Keratinocyte (primary cell): ENCODE data around the gene YY1. TPM values are rescaled to one million over a fixed set of nuclear protein-coding genes. Genes with fewer than 3 reads are reported as not detected.

Experiments
- DNase-seq: peaks from one replicate; pipeline ENCODE4 v3.0.0-alpha.2; 2011; ENCODE audit warnings: low read depth, missing footprints, low spot score
- FAIRE-seq: peaks from 2 replicates; lab custom pipeline; 2011; peaks lifted over from hg19 to GRCh38; lab: Jason Lieb, UNC
- H2AFZ ChIP-seq: 2 replicates; pipeline ENCODE4 v1.6.0; 2012; ENCODE audit warnings: low read length, control low read depth, inconsistent platforms; ENCODE audit not compliant: control insufficient read depth
- H3K27ac ChIP-seq: 2 replicates; pipeline ENCODE4 v1.5.1; 2011; ENCODE audit warnings: low read length; ENCODE audit not compliant: control insufficient read depth, insufficient read depth
- H3K27me3 ChIP-seq: 3 replicates; pipeline ENCODE4 v1.6.0; 2011; ENCODE audit warnings: low read length; ENCODE audit not compliant: control insufficient read depth, insufficient read depth; ENCODE audit errors: extremely low read depth
- H3K36me3 ChIP-seq, 2 experiments: 2 replicates in 1 of 2; 3 replicates in 1 of 2; pipeline ENCODE4 v1.5.1; 2011; ENCODE audit warnings: low read length in 2 of 2, mild to moderate bottlenecking in 1 of 2; ENCODE audit not compliant: control insufficient read depth in 2 of 2, insufficient read depth in 2 of 2; ENCODE audit errors: extremely low read depth in 1 of 2
- H3K4me1 ChIP-seq: 3 replicates; pipeline ENCODE4 v1.5.1; 2011; ENCODE audit warnings: low read length; ENCODE audit not compliant: control insufficient read depth, insufficient read depth; ENCODE audit errors: extremely low read depth
- H3K4me2 ChIP-seq: 3 replicates; pipeline ENCODE4 v1.6.0; 2011; ENCODE audit warnings: low read depth, low read length; ENCODE audit not compliant: control insufficient read depth, insufficient read depth; ENCODE audit errors: extremely low read depth
- H3K4me3 ChIP-seq, 3 experiments: fragments of 200-600 bp in 1 of 3; sonication (generic) in 1 of 3; 2 replicates in 2 of 3; 3 replicates in 1 of 3; pipeline ENCODE4 v1.5.1; 2011 to 2016; ENCODE audit warnings: low read length in 3 of 3, mild to moderate bottlenecking in 3 of 3, control low read depth in 2 of 3, inconsistent platforms in 1 of 3, low read depth in 1 of 3, mixed read lengths in 1 of 3, mixed run types in 1 of 3, moderate library complexity in 1 of 3; ENCODE audit not compliant: control insufficient read depth in 2 of 3, insufficient read depth in 2 of 3; ENCODE audit errors: extremely low read depth in 1 of 3
- H3K79me2 ChIP-seq: 2 replicates; pipeline ENCODE4 v1.6.0; 2012; ENCODE audit warnings: low read length; ENCODE audit not compliant: control insufficient read depth, insufficient read depth
- H3K9ac ChIP-seq: 3 replicates; pipeline ENCODE4 v1.6.0; 2011; ENCODE audit warnings: low read length; ENCODE audit not compliant: control insufficient read depth, insufficient read depth; ENCODE audit errors: extremely low read depth
- H3K9me1 ChIP-seq: 3 replicates; pipeline ENCODE4 v1.6.0; 2011; ENCODE audit warnings: low read length; ENCODE audit not compliant: control insufficient read depth, insufficient read depth; ENCODE audit errors: extremely low read depth
- H3K9me3 ChIP-seq: 2 replicates; pipeline ENCODE4 v1.5.1; 2012; ENCODE audit warnings: low read depth, low read length; ENCODE audit not compliant: control insufficient read depth
- H4K20me1 ChIP-seq: 3 replicates; pipeline ENCODE4 v1.6.0; 2011; ENCODE audit warnings: low read length; ENCODE audit not compliant: control insufficient read depth, insufficient read depth; ENCODE audit errors: extremely low read depth
- CTCF ChIP-seq, 3 experiments: IDR thresholded peaks in 1 of 3; conservative IDR thresholded peaks in 1 of 3; optimal IDR thresholded peaks in 1 of 3; 2 replicates in 2 of 3; 3 replicates in 1 of 3; pipeline versions ENCODE3 to v1.5.1; 2011; ENCODE audit warnings: low read length in 3 of 3, mild to moderate bottlenecking in 3 of 3, moderate library complexity in 2 of 3, control low read depth in 1 of 3, inconsistent platforms in 1 of 3; ENCODE audit not compliant: insufficient read depth in 2 of 3; ENCODE audit errors: extremely low read depth in 1 of 3
- EZH2 ChIP-seq: IDR thresholded peaks from one replicate; pipeline ENCODE4 v1.6.1; 2012; ENCODE audit warnings: inconsistent platforms, mild to moderate bottlenecking, low read length, moderate library complexity
- dilution Hi-C: fragments of 300-500 bp; cut with MboI; formaldehyde crosslinking; loops from one replicate; pipeline ENCODE4 v1.7.0; 2020; ENCODE audit warnings: low sequenced_read_pairs; ENCODE audit not compliant: extremely low pct_ligation_motif_present
- polyA plus RNA-seq, 5 experiments: library from polyadenylated mRNA; depleted of rRNA in 3 of 5; stranded (reverse) in 3 of 5; stranded (forward) in 1 of 5; unstranded in 1 of 5; fragments of >200 nt; gene quantifications; 1 replicate in 1 of 5; 2 replicates in 3 of 5; 3 replicates in 1 of 5; pipeline versions ENCODE4 v1.2.1 to v1.2.3, GENCODE V29; 2011 to 2012; ENCODE audit warnings: missing spikeins in 2 of 5, low read depth in 1 of 5, low replicate concordance in 1 of 5

Gene YY1
- polyA plus RNA-seq, 1 donor (not counting 4 experiments of a cell fraction or from before 2014, with no cell fraction given): 65.6 TPM

DNA sequence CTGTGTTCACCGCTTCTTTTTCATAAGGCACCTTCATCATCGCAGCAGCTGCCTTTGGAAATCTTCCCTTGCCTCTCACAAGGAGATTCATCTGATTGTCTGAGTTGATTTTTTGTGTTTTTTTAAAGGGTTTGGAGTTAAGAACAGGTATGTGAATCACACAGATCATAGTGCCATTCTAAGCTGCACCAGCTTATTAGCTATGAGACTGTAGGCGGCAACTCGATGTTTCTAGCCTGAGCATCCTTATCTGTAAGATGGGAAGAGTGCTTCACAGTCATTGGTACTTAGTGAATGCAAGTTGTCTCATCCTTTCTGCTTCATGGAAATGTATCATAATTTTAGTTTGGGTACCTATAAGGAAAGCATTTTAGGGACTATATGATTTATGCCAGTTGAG, 35.3 kb downstream of the YY1 start:
- dilution Hi-C loops: no loop called here
- Histone ChIP-seq H3K36me3 (peaks cover 6 to 10% of the 10 kb centered on the region in 2 experiments), H3K9me1 (no peaks in the 10 kb centered on the region), H3K4me2 (no peak overlapping the region), H4K20me1 (peaks cover 3% of the 10 kb centered on the region), H3K27me3 (no peaks in the 10 kb centered on the region), H3K4me1 (peaks cover 6% of the 10 kb centered on the region), H3K9ac (no peak overlapping the region), H3K79me2 (peaks cover 85% of the 10 kb centered on the region), H3K4me3 (no peak overlapping the region), H3K27ac (no peak overlapping the region), H2AFZ (no peak overlapping the region), H3K9me3 (no peaks in the 10 kb centered on the region)
- DNase-seq (no peak), FAIRE-seq (no peak)
- TF ChIP-seq CTCF (optimal IDR thresholded peaks at IDR 0.05 in 1 of 3, IDR thresholded peaks at IDR 0.05 in 1 of 3, conservative IDR thresholded peaks at IDR 0.05 in 1 of 3; ENCODE audit: extremely low read depth in 1 of 3, insufficient read depth in 2 of 3, low read length in 3 of 3) (no peak), EZH2 (no peak)

GRCh38 chr14:100275214-100275613, 36.3 kb downstream of the YY1 start:
- Histone ChIP-seq H3K4me2 (no peak overlapping the region), H3K36me3 (peaks cover 6 to 10% of the 10 kb centered on the region in 2 experiments), H4K20me1 (no peaks in the 10 kb centered on the region), H3K9me3 (no peaks in the 10 kb centered on the region), H2AFZ (no peak overlapping the region), H3K9me1 (no peaks in the 10 kb centered on the region), H3K9ac (no peak overlapping the region), H3K4me1 (peaks cover 6% of the 10 kb centered on the region), H3K27me3 (no peaks in the 10 kb centered on the region), H3K4me3 (no peak overlapping the region), H3K79me2 (peaks cover 84% of the 10 kb centered on the region), H3K27ac (no peak overlapping the region)
- no peak for FAIRE-seq
- TF ChIP-seq CTCF (optimal IDR thresholded peaks at IDR 0.05 in 1 of 3, IDR thresholded peaks at IDR 0.05 in 1 of 3, conservative IDR thresholded peaks at IDR 0.05 in 1 of 3; ENCODE audit: extremely low read depth in 1 of 3, insufficient read depth in 2 of 3, low read length in 3 of 3): no peak
- no peak for TF ChIP-seq EZH2
- dilution Hi-C loops: no loop called here
- DNase-seq: no peak
